GM12878 (cell line): Measurements from ENCODE around the gene PILRB. TPM values are rescaled to one million over a fixed set of nuclear protein-coding genes. Genes with fewer than 3 reads are reported as not detected.

Experiments
- ATAC-seq: fragments of 200-7000 bp; cut with Tn5 transposase; 3 replicates; pipeline ENCODE4 v1.9.1; 2020; ENCODE audit warnings: mild to moderate bottlenecking, moderate library complexity
- Bru-seq: library from RNA; stranded (reverse); fragments of 400-500 nt; gene quantifications from one replicate; lab custom pipeline; 2021; lab: Mats Ljungman, UMichigan
- BruChase-seq, 2 experiments: library from RNA; stranded (reverse); fragments of 400-500 nt; gene quantifications; one replicate each; lab custom pipeline; 2021; lab: Mats Ljungman, UMichigan
- BruUV-seq: library from RNA; stranded (reverse); fragments of 400-500 nt; replicated peaks from 2 replicates; lab custom pipeline; 2021; lab: Mats Ljungman, UMichigan
- CTCF ChIA-PET: fragments of 300-600 bp; sonication (Branson Sonifier 250); formaldehyde crosslinking; extraction: SDS; loops from one replicate; lab custom pipeline; 2021; ENCODE audit warnings: inconsistent platforms; lab: Yijun Ruan, JAX
- POLR2A ChIA-PET: fragments of 350-600 bp; formaldehyde crosslinking; extraction: SDS; loops from one replicate; lab custom pipeline; 2021; ENCODE audit warnings: inconsistent platforms; lab: Charles Lee
- RAD21 ChIA-PET: fragments of 300-600 bp; sonication (Branson Sonifier 250); formaldehyde crosslinking; loops from one replicate; lab custom pipeline; 2023; ENCODE audit warnings: antibody characterized with exemption; ENCODE audit not compliant: unreplicated experiment; lab: Charles Lee
- SMC1A ChIA-PET: fragments of 300-600 bp; sonication (Branson Sonifier 250); formaldehyde crosslinking; loops from one replicate; lab custom pipeline; 2023; ENCODE audit not compliant: unreplicated experiment, uncharacterized antibody; lab: Charles Lee
- DNase-seq: peaks from one replicate; pipeline ENCODE4 v3.0.0-alpha.2; 2011; ENCODE audit warnings: low read depth, low spot score
- FAIRE-seq: peaks from 3 replicates; lab custom pipeline; 2011; peaks lifted over from hg19 to GRCh38; lab: Jason Lieb, UNC
- H2AFZ ChIP-seq: 2 replicates; pipeline ENCODE4 v1.6.0; 2011; ENCODE audit warnings: low read depth, low read length, control low read depth; ENCODE audit not compliant: control insufficient read depth
- H3K27ac ChIP-seq: 2 replicates; pipeline ENCODE4 v1.5.1; 2011; ENCODE audit warnings: control low read depth; ENCODE audit not compliant: control insufficient read depth, insufficient read depth
- H3K27me3 ChIP-seq, 2 experiments: replicated peaks in 1 of 2; 2 replicates each; pipeline versions ENCODE4 v1.6.0 to v1.6.1; 2011; ENCODE audit warnings: low read length in 1 of 2; ENCODE audit not compliant: control insufficient read depth in 2 of 2, insufficient read depth in 2 of 2
- H3K36me3 ChIP-seq, 2 experiments: 2 replicates each; pipeline ENCODE4 v1.5.1; 2011; ENCODE audit warnings: low read length in 1 of 2; ENCODE audit not compliant: control insufficient read depth in 2 of 2, insufficient read depth in 2 of 2
- H3K4me1 ChIP-seq: 2 replicates; pipeline ENCODE4 v1.6.1; 2011; ENCODE audit warnings: mild to moderate bottlenecking, low read length, moderate library complexity, mixed read lengths; ENCODE audit not compliant: control insufficient read depth, insufficient read depth
- H3K4me2 ChIP-seq: 2 replicates; pipeline ENCODE4 v1.6.0; 2011; ENCODE audit warnings: control low read depth; ENCODE audit not compliant: control insufficient read depth, insufficient read depth
- H3K4me3 ChIP-seq: fragments of 200-600 bp; sonication (generic); 2 replicates; pipeline ENCODE4 v1.5.1; 2016
- H3K79me2 ChIP-seq: 2 replicates; pipeline ENCODE4 v1.6.0; 2011; ENCODE audit warnings: low read length; ENCODE audit not compliant: control insufficient read depth, insufficient read depth
- H3K9ac ChIP-seq: 2 replicates; pipeline ENCODE4 v1.8.0; 2011; ENCODE audit warnings: low read length, control low read depth, mixed read lengths; ENCODE audit not compliant: control insufficient read depth, insufficient read depth
- H3K9me3 ChIP-seq: replicated peaks from 3 replicates; pipeline ENCODE4 v1.5.1; 2011; ENCODE audit warnings: mild to moderate bottlenecking, low read length; ENCODE audit not compliant: control insufficient read depth, insufficient read depth
- H4K20me1 ChIP-seq: 2 replicates; pipeline ENCODE4 v1.6.0; 2011; ENCODE audit not compliant: control insufficient read depth, insufficient read depth
- ATF2 ChIP-seq: IDR thresholded peaks from 2 replicates; pipeline ENCODE4 v1.6.1; 2012; ENCODE audit warnings: low read length, inconsistent platforms
- BHLHE40 ChIP-seq, 2 experiments: fragments of 450-650 bp in 1 of 2; IDR thresholded peaks; 2 replicates each; pipeline ENCODE4 v1.6.1; 2011 to 2017; ENCODE audit warnings: low read depth in 2 of 2, borderline replicate concordance in 1 of 2, improper control_type of control experiment in 1 of 2, low read length in 1 of 2, mild to moderate bottlenecking in 1 of 2
- BMI1 ChIP-seq: fragments of 450-650 bp; IDR thresholded peaks from 2 replicates; pipeline ENCODE4 v1.6.1; 2016; ENCODE audit warnings: mild to moderate bottlenecking, moderate library complexity, borderline replicate concordance
- CHD2 ChIP-seq: IDR thresholded peaks from 2 replicates; pipeline ENCODE4 v1.6.1; 2011; ENCODE audit warnings: low read depth, low read length, improper control_type of control experiment, borderline replicate concordance
- CTCF ChIP-seq, 3 experiments: IDR thresholded peaks in 2 of 3; conservative IDR thresholded peaks in 1 of 3; 2 replicates each; pipeline ENCODE4 v1.5.1; 2011; ENCODE audit warnings: low read depth in 3 of 3, low read length in 3 of 3, mild to moderate bottlenecking in 3 of 3, control low read depth in 2 of 3, moderate library complexity in 2 of 3, inconsistent platforms in 1 of 3, mixed read lengths in 1 of 3; ENCODE audit not compliant: control insufficient read depth in 2 of 3, insufficient read depth in 1 of 3; ENCODE audit errors: extremely low read depth in 1 of 3
- GATAD2B ChIP-seq: fragments of 450-650 bp; conservative IDR thresholded peaks from 2 replicates; pipeline ENCODE4 v1.6.1; 2017; ENCODE audit warnings: low read depth, mild to moderate bottlenecking, moderate library complexity
- IKZF1 ChIP-seq: fragments of 450-650 bp; conservative IDR thresholded peaks from 2 replicates; pipeline ENCODE4 v1.6.1; 2017; ENCODE audit warnings: antibody characterized with exemption, mild to moderate bottlenecking
- IKZF2 ChIP-seq, 2 experiments: fragments of 450-650 bp; IDR thresholded peaks; 2 replicates each; pipeline ENCODE4 v1.6.1; 2017; ENCODE audit warnings: mild to moderate bottlenecking in 2 of 2, moderate library complexity in 2 of 2
- NBN ChIP-seq: fragments of 450-650 bp; IDR thresholded peaks from 2 replicates; pipeline ENCODE4 v1.6.1; 2016
- NR2F1 ChIP-seq: fragments of 450-650 bp; conservative IDR thresholded peaks from 2 replicates; pipeline ENCODE4 v1.6.1; 2017; ENCODE audit warnings: mild to moderate bottlenecking
- PAX5 ChIP-seq: IDR thresholded peaks from 2 replicates; pipeline ENCODE4 v1.6.1; 2011; ENCODE audit warnings: low read depth, low read length, borderline replicate concordance
- POLR2A ChIP-seq: IDR thresholded peaks from 2 replicates; pipeline ENCODE4 v1.6.1; 2011; ENCODE audit warnings: low read depth, mild to moderate bottlenecking, low read length
- RELA ChIP-seq: fragments of 450-650 bp; IDR thresholded peaks from 2 replicates; pipeline ENCODE4 v1.8.0; 2014; ENCODE audit warnings: borderline replicate concordance; ENCODE audit not compliant: partially characterized antibody
- SMC3 ChIP-seq: IDR thresholded peaks from 2 replicates; pipeline ENCODE4 v1.6.1; 2011; ENCODE audit warnings: low read length, improper control_type of control experiment, borderline replicate concordance
- TCF12 ChIP-seq: IDR thresholded peaks from 2 replicates; pipeline ENCODE4 v1.6.1; 2011; ENCODE audit warnings: low read depth, mild to moderate bottlenecking, low read length
- ZNF384 ChIP-seq: IDR thresholded peaks from 2 replicates; pipeline ENCODE4 v1.6.1; 2012; ENCODE audit warnings: low read depth, mild to moderate bottlenecking, low read length, improper control_type of control experiment, borderline replicate concordance
- WGBS: methylation state at CpG from one replicate; pipeline ENCODE4 v1.1.6; 2016; ENCODE audit warnings: low lambda C conversion rate; ENCODE audit not compliant: insufficient replicate concordance, insufficient coverage; ENCODE audit errors: missing lambda C conversion rate; 5-methylcytosine and 5-hydroxymethylcytosine counted together
- in situ Hi-C: fragments of 300-500 bp; cut with MboI; formaldehyde crosslinking; loops from 9 replicates; pipeline ENCODE4 v1.14.3; 2018; ENCODE audit warnings: mixed read lengths
- intact Hi-C: fragments of 100-400 bp; cut with micrococcal nuclease; formaldehyde crosslinking; loops from one replicate; pipeline ENCODE4 v1.14.2; 2022; ENCODE audit not compliant: unreplicated experiment
- long read RNA-seq, 2 experiments: library from polyadenylated mRNA; unstranded; transcript quantifications; one replicate each; pipeline ENCODE4 v2.0.0, GENCODE V29; 2019 to 2020
- polyA minus RNA-seq, 3 experiments: library from RNA; depleted of rRNA, polyadenylated mRNA; stranded (reverse); fragments of >200 nt; gene quantifications; 2 replicates each; pipeline ENCODE4 v1.2.3, GENCODE V29; 2011
- polyA plus RNA-seq, 11 experiments: library from polyadenylated mRNA; depleted of rRNA in 4 of 11; unstranded in 6 of 11; stranded (reverse) in 5 of 11; fragments of >200 nt; fragmentation: Nextera tagmentation in 4 of 11; fragmentation: Illumina TruSeq in 1 of 11; extraction: Ambion mirVana in 4 of 11; extraction: Trizol in 1 of 11; gene quantifications; 1 replicate in 1 of 11; 2 replicates in 10 of 11; pipeline versions ENCODE4 v1.2.1 to v1.2.3, GENCODE V29; 2011 to 2016; ENCODE audit warnings: inconsistent platforms in 2 of 11, missing spikeins in 2 of 11, low read depth in 1 of 11
- total RNA-seq, 4 experiments: library from RNA; depleted of rRNA in 3 of 4; stranded (reverse); fragments of >200 nt in 3 of 4; fragmentation: Illumina TruSeq in 1 of 4; extraction: Trizol in 1 of 4; gene quantifications; 2 replicates each; pipeline versions ENCODE4 v1.2.1 to v1.2.3, GENCODE V29; 2013 to 2021

PILRB gene
- 77.2 and 88.6 TPM in 2 replicates for total RNA-seq (2013; cell fraction: nucleolus; rRNA removed)
- total RNA-seq (2014; rRNA removed) (23.9 and 24.0 TPM in 2 replicates), total RNA-seq (2014; rRNA removed; fragmentation: Illumina TruSeq; extraction: Trizol) (13.2 TPM in 2 replicates), total RNA-seq (2021) (23.1 and 24.1 TPM in 2 replicates), polyA plus RNA-seq (2011; rRNA removed) (14.9 and 35.9 TPM in 2 replicates), polyA plus RNA-seq (2014; fragmentation: Illumina TruSeq; extraction: Trizol) (16.9 and 26.5 TPM in 2 replicates), polyA plus RNA-seq (2014; fragmentation: Nextera tagmentation; extraction: Ambion mirVana) (1 to 10 TPM; 2.6 to 5.6 TPM), polyA plus RNA-seq (2014; rRNA removed) (50.3 and 55.4 TPM in 2 replicates), polyA plus RNA-seq (2016; fragmentation: Nextera tagmentation; extraction: Ambion mirVana) (10 to 100 TPM; 18.6 to 20.1 TPM), polyA minus RNA-seq (2011; rRNA and poly(A)+ RNA removed) (8.9 and 25.0 TPM in 2 replicates), Bru-seq, nascent RNA (percentile 88 among the genes with signal in this experiment), BruChase-seq, experiment 1, labeled RNA remaining after a 6-hour chase (percentile 93 among the genes with signal in this experiment), BruChase-seq, experiment 2, labeled RNA remaining after a 2-hour chase (percentile 92 among the genes with signal in this experiment)
- polyA plus RNA-seq (2011; ENCODE audit: low read depth), result 5.1 TPM
- polyA plus RNA-seq (2011; cell fraction: cytosol; rRNA removed), result 25.1 and 44.7 TPM in 2 replicates
- 499 and 556 TPM in 2 replicates for polyA plus RNA-seq (2011; cell fraction: nucleus; rRNA removed)
- polyA plus RNA-seq (2012), result 15.1 and 17.8 TPM in 2 replicates
- polyA minus RNA-seq (2011; cell fraction: cytosol; rRNA and poly(A)+ RNA removed), result 4.8 and 5.7 TPM in 2 replicates
- 26.7 and 66.3 TPM in 2 replicates for polyA minus RNA-seq (2011; cell fraction: nucleus; rRNA and poly(A)+ RNA removed)
- long read RNA-seq, experiment 1, partial matches to known transcripts, result 0 of 1 reads
- long read RNA-seq, experiment 1, other reads (novel, unspliced or antisense), result 1 of 1 reads
- long read RNA-seq, experiment 2, result 0 reads

DNA sequence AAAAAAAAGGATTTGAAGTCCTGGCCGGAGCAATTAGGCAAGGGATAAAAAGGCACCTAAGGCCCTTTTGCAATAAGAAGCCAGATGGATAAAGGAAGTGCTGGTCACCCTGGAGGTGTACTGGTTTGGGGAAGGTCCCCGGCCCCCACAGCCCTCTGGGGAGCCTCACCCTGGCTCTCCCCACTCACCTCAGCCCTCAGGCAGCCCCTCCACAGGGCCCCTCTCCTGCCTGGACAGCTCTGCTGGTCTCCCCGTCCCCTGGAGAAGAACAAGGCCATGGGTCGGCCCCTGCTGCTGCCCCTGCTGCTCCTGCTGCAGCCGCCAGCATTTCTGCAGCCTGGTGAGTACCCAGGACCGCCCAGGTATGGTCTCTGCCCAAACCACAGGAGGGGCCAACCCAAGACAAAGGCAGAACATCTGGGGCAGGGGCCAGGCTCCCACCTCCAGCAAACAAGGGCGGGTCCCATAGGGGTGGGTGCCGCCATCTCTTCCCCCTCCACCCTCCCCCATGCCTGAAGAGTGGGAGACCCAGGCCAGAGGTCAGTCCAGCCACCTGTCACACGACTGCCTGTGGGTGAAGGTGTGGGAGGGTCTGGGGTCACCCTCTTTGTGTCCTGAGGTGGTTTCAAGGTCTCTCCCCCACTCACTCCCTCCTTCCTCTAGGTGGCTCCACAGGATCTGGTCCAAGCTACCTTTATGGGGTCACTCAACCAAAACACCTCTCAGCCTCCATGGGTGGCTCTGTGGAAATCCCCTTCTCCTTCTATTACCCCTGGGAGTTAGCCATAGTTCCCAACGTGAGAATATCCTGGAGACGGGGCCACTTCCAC lies at the start of gene PILRB:
Gene PILRB (plus strand): TSS at position 91 of the 830 bp plus-strand sequence. CDS start 186 bp downstream, at position 277.
- BruUV-seq, result no TSS peak
- Histone ChIP-seq H3K4me1 (peaks cover 14% of the 10 kb centered on the region), H3K27me3 (no peaks in the 10 kb centered on the region), H3K79me2 (no peaks in the 10 kb centered on the region), H3K4me2 (no peak within 1 kb of the TSS), H2AFZ (no peak within 1 kb of the TSS), H4K20me1 (no peaks in the 10 kb centered on the region), H3K4me3 (no peak within 1 kb of the TSS), H3K27ac (peak within 1 kb of the TSS; percentile 62), H3K9me3 (no peaks in the 10 kb centered on the region), H3K9ac (no peak within 1 kb of the TSS), H3K36me3 (peaks cover 34 to 48% of the 10 kb centered on the region in 2 experiments)
- 69% methylated on average over 11 of the region's 11 CpGs for WGBS
- SMC1A ChIA-PET, result interaction anchor here (1.2 to 2.7 kb wide), 5 partner anchors 11 to 108 kb away, joined by 3 to 19 read pairs (median 4); no protein-coding TSS in a partner anchor
- RAD21 ChIA-PET, result interaction anchor here (0.9 to 2.1 kb wide), 4 partner anchors 10 to 49 kb away, joined by 4 to 11 read pairs (median 7); no protein-coding TSS in a partner anchor
- POLR2A ChIA-PET, result no interaction called here
- FAIRE-seq (peak; percentile 97), ATAC-seq (peak; percentile 89), DNase-seq (no peak)
- CTCF ChIA-PET, result interaction anchor here (0.8 to 2.6 kb wide), 11 partner anchors 11 to 225 kb away, joined by 3 to 37 read pairs (median 4); partner anchors contain the start of genes MEPCE and ZCWPW1
- intact Hi-C loops, result loop anchor here (1.0 kb wide), 1 partner anchor 49 kb away; no protein-coding TSS in a partner anchor
- in situ Hi-C loops, result no loop called here
- TF ChIP-seq IKZF2 (IDR thresholded peaks at IDR 0.05) (peak in 1 of 2 experiments; percentile 64; a peak in 2 of 4 replicates), ATF2 (no peak), PAX5 (peak; percentile 46; the same call in 1 of the 2 replicates), POLR2A (peak; percentile 17; the same call in 1 of the 2 replicates), BMI1 (no peak), TCF12 (no peak), IKZF1 (peak; percentile 46; the same call in 1 of the 2 replicates), RELA (peak; percentile 90), BHLHE40 (IDR thresholded peaks at IDR 0.05; ENCODE audit: borderline replicate concordance in 1 of 2, low read depth in 2 of 2, low read length in 1 of 2) (peak in 1 of 2 experiments; percentile 20; a peak in 1 of 4 replicates), GATAD2B (0 out of 2 replicates have a peak, but pooled peaks have one; percentile 58), CTCF (IDR thresholded peaks at IDR 0.05 in 2 of 3, conservative IDR thresholded peaks at IDR 0.05 in 1 of 3; ENCODE audit: control insufficient read depth in 2 of 3, extremely low read depth in 1 of 3, insufficient read depth in 1 of 3, low read depth in 3 of 3, low read length in 3 of 3) (peak; percentile 23 to 51 (median 48); a peak in 4 of 6 replicates), CHD2 (no peak), ZNF384 (no peak), NR2F1 (peak; percentile 61), NBN (peak; percentile 27; the same call in 1 of the 2 replicates), SMC3 (peak; percentile 36; the same call in 1 of the 2 replicates)
